ENCODE data around the gene COPG1. TPM values are rescaled to one million over a fixed set of nuclear protein-coding genes. Genes with fewer than 3 reads are reported as not detected.

COPG1 gene
- total RNA-seq, 1 experiment from 2014 or later, result 132 TPM

- no peak for TF ChIP-seq SMAD4 (CRISPR knock-in tag; IDR thresholded peaks at IDR 0.05)
- no peak for TF ChIP-seq FOXK1 (CRISPR knock-in tag; IDR thresholded peaks at IDR 0.05)
- TF ChIP-seq ZBTB43 (CRISPR knock-in tag; IDR thresholded peaks at IDR 0.05), result no peak
- no peak for TF ChIP-seq EMX1 (CRISPR knock-in tag; IDR thresholded peaks at IDR 0.05)
These were observed 11.2 kb downstream of the COPG1 start (continued) for GRCh38 chr3:129260606-129261005.

- H3K4me1 Mint-ChIP-seq, result no peaks in the 10 kb centered on the region
- ATAC-seq (no peak), DNase-seq (ENCODE audit: low spot score) (no peak)
- peaks cover 87% of the 10 kb centered on the region for H3K36me3 Mint-ChIP-seq
- CTCF ChIA-PET, result no interaction called here
- no peak overlapping the region for H3K27ac Mint-ChIP-seq
- POLR2A ChIA-PET, result no interaction called here
- H3K27me3 Mint-ChIP-seq (ENCODE audit: low read depth), result no peaks in the 10 kb centered on the region
- no peak overlapping the region for H3K4me3 Mint-ChIP-seq
- TF ChIP-seq NR1H2 (CRISPR knock-in tag; IDR thresholded peaks at IDR 0.05), result no peak
- no peak for TF ChIP-seq NFYB (CRISPR knock-in tag; conservative IDR thresholded peaks at IDR 0.05; ENCODE audit: low read depth)
- TF ChIP-seq ETV6 (CRISPR knock-in tag; IDR thresholded peaks at IDR 0.05), result no peak
- no peak for TF ChIP-seq ZNF396 (CRISPR knock-in tag; IDR thresholded peaks at IDR 0.05; ENCODE audit: borderline replicate concordance)
- no peak for TF ChIP-seq SMAD3 (CRISPR knock-in tag; IDR thresholded peaks at IDR 0.05; ENCODE audit: borderline replicate concordance)
- TF ChIP-seq ZNF138 (CRISPR knock-in tag; conservative IDR thresholded peaks at IDR 0.05), result no peak
- TF ChIP-seq ZNF232 (CRISPR knock-in tag; IDR thresholded peaks at IDR 0.05), result no peak
- no peak for TF ChIP-seq TEAD4 (CRISPR knock-in tag; IDR thresholded peaks at IDR 0.05)
- TF ChIP-seq AFF4 (CRISPR knock-in tag; IDR thresholded peaks at IDR 0.05; ENCODE audit: borderline replicate concordance), result no peak
- no peak for TF ChIP-seq CDX4 (CRISPR knock-in tag; IDR thresholded peaks at IDR 0.05; ENCODE audit: borderline replicate concordance)
- H3K9me3 Mint-ChIP-seq, result no peaks in the 10 kb centered on the region
These were observed 12.5 kb downstream of the COPG1 start for GRCh38 chr3:129261894-129262293.

- CTCF ChIA-PET, result no interaction called here
- no peak overlapping the region for H3K4me3 Mint-ChIP-seq
- peaks cover 87% of the 10 kb centered on the region for H3K36me3 Mint-ChIP-seq
- no peak for DNase-seq (ENCODE audit: low spot score)
- no peaks in the 10 kb centered on the region for H3K27me3 Mint-ChIP-seq (ENCODE audit: low read depth)
- no peaks in the 10 kb centered on the region for H3K9me3 Mint-ChIP-seq
- H3K4me1 Mint-ChIP-seq, result no peaks in the 10 kb centered on the region
- no peak overlapping the region for H3K27ac Mint-ChIP-seq
- POLR2A ChIA-PET, result no interaction called here
- no peak for ATAC-seq
- TF ChIP-seq NFE2L1 (CRISPR knock-in tag; IDR thresholded peaks at IDR 0.05) (no peak), FOXJ3 (CRISPR knock-in tag; IDR thresholded peaks at IDR 0.05; ENCODE audit: borderline replicate concordance) (no peak), TEAD1 (CRISPR knock-in tag; IDR thresholded peaks at IDR 0.05) (no peak), ELF4 (CRISPR knock-in tag; IDR thresholded peaks at IDR 0.05; ENCODE audit: low read depth) (no peak), SP1 (CRISPR knock-in tag; conservative IDR thresholded peaks at IDR 0.05) (no peak), CREM (CRISPR knock-in tag; IDR thresholded peaks at IDR 0.05) (no peak), NR3C1 (CRISPR knock-in tag; conservative IDR thresholded peaks at IDR 0.05; ENCODE audit: low read depth) (no peak), ATF1 (CRISPR knock-in tag; IDR thresholded peaks at IDR 0.05) (no peak), NFATC4 (CRISPR knock-in tag; IDR thresholded peaks at IDR 0.05) (no peak), HMGXB4 (CRISPR knock-in tag; IDR thresholded peaks at IDR 0.05) (no peak), ATF6 (CRISPR knock-in tag; IDR thresholded peaks at IDR 0.05) (no peak)
These were observed 13.9 kb downstream of the COPG1 start for GRCh38 chr3:129263161-129263910.
